Measurements from ENCODE around the gene MOV10.

The MOV10 gene

GRCh38 chr1:112702420-112703261 is 28.2 kb downstream of the MOV10 start:
- no peak for TF ChIP-seq CTCF (IDR thresholded peaks at IDR 0.05; ENCODE audit: borderline replicate concordance, insufficient read depth, low read depth, low read length)
- no peak overlapping the region for H3K4me3 ChIP-seq (ENCODE audit: low read depth, low read length)

DNA sequence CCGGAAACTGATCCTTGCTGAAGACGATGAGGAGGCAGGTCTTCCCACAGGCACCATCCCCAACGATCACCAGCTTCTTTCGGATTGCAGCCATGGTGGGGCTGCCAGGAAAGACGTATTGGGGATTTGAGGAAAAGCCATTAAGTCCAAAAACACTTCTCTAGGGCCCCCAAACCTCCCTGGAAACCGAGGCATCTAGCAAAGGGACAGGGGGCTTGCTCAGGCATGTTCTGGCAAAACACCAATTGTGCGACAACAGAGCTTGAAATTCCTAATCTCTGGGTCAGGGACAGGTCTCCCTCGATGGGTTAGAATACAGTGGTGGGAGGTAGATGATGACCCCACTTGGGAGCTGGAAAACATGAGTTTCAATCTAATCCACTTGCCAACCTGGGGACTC is 29.2 kb downstream of the MOV10 start:
- no peak overlapping the region for H3K4me3 ChIP-seq (ENCODE audit: low read depth, low read length)
- no peak for TF ChIP-seq CTCF (IDR thresholded peaks at IDR 0.05; ENCODE audit: borderline replicate concordance, insufficient read depth, low read depth, low read length)

DNA sequence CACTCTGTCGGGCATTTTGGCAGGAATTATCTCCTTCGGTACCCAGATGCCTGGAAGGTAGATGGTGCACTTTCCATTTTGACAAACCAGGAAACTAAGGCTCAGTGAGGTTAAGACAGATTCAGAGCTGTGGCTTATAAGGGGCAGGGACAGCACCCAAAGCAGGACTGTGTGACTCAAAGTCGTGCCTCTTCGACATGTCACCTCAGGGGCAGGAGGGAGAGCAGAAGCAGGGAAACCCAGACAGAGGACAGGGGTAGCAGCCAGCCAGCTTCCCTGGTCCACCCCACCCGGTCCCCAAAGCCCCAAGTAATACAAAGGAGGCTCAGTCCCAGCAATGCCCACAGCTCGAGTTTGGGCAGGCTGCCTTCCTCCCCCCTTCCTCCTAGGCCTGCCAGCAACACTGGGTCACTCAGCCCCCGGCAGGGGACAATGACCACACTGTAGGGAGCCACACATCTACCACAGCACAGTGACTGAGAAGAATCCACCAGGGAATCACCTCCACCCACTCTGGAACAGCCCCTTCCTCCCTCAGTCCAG is 30.0 kb downstream of the MOV10 start:
- peak overlapping the region; percentile 84 for H3K4me3 ChIP-seq (ENCODE audit: low read depth, low read length)
- TF ChIP-seq CTCF (IDR thresholded peaks at IDR 0.05; ENCODE audit: borderline replicate concordance, insufficient read depth, low read depth, low read length) = no peak

DNA sequence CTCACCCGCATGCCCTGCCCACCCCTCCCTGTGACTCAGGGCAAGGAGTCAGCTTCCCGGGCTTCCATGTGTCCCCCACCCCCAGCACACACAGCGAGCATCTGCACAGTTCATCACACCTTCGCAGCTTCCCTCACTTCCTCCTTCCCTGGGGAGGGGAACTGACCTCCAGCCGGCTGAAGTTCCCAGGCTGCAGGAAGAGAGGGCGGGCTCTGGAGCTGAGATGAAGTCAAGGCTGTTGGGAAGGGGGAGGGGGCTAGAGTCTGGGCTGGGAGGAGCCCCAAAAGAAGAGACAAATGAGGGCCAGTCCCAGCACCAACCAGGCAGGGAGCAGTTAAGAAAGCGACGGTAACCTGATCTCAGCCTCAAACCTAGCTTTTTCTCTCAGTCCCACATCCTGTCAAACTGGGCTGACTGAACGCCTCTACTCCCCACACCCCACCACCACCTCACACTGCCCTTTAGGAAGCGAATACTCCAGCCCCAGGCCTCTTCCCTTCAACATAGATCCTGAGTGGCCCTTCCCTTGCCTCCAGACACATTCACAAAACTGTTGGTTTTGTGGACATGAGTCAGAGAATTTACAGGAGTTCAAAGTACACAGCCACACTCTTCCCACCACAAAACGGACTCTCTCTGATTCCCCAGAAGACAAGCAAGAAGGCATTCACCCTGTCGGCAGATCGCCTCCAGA is 30.6 kb downstream of the MOV10 start:
- peak overlapping the region; percentile 84 for H3K4me3 ChIP-seq (ENCODE audit: low read depth, low read length)
- no peak for TF ChIP-seq CTCF (IDR thresholded peaks at IDR 0.05; ENCODE audit: borderline replicate concordance, insufficient read depth, low read depth, low read length)

- H3K4me3 ChIP-seq (ENCODE audit: low read depth, low read length) = peak within 1 kb of the TSS; percentile 84
- no peak for TF ChIP-seq CTCF (IDR thresholded peaks at IDR 0.05; ENCODE audit: borderline replicate concordance, insufficient read depth, low read depth, low read length)
Observed at GRCh38 chr1:112706505-112707220, 32.2 kb downstream of the MOV10 start, which contains the start of gene RHOC. TSS of gene RHOC (minus strand) at chr1:112707127. CDS start at chr1:112703799, 3,328 bp downstream.

DNA sequence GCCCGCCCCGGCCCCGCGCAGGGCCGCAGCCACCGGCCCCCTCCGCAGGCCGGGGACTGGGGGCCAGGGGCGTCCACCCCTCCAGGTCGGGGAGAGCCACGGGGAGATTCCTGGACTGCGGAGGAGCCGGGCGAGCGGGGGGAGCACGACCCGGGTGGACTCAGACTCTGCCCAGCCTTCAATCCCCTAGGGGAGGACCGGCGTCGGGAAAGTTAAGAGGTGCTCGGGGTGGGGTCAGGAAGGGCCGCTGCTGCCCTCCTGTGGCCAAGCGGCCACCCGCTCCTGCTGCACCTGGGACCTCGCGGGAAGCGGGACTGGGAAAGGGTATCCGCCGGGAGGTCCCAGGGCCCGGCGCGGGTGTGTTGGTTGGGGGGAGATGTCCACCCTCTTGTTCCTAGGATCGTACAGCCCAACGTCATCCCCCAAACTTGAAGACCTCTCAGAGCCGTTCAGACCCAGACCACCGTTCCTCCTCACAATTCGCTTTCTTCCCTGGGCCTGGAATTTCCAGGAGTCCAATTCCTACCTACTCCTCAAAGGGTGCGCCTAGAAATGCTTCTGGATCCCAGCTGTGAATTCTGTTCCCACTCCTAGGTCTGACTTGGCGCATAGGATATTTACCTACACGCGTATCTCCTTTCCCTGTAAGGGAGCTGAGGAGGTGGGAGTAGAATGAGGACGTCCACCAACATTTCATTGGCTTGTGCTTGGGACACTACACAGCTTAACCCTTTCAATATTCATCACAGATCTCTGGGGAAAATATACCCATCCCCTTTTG is 33.0 kb downstream of the MOV10 start:
- H3K4me3 ChIP-seq (ENCODE audit: low read depth, low read length) = peak overlapping the region; percentile 84
- peak; percentile 96 for TF ChIP-seq CTCF (IDR thresholded peaks at IDR 0.05; ENCODE audit: borderline replicate concordance, insufficient read depth, low read depth, low read length)

Measured in GM12875 (cell line).